ENCODE data around the gene SLIT1.

The SLIT1 gene

GRCh38 chr10:97132273-97132672, 53.5 kb downstream of the SLIT1 start:
- Histone ChIP-seq H3K4me1 (ENCODE audit: control insufficient read depth in 1 of 2, insufficient read depth in 2 of 2, low read length in 2 of 2) (no peaks in the 10 kb centered on the region), H3K36me3 (ENCODE audit: control insufficient read depth in 1 of 2, insufficient read depth in 2 of 2, low read length in 2 of 2) (no peaks in the 10 kb centered on the region), H3K9ac (ENCODE audit: low read depth in 1 of 2, low read length in 2 of 2) (no peak overlapping the region), H3K9me3 (ENCODE audit: control insufficient read depth in 1 of 2, low read length in 2 of 2) (no peaks in the 10 kb centered on the region), H3K4me3 (ENCODE audit: low read depth in 1 of 2, low read length in 2 of 2) (no peak overlapping the region), H3K27me3 (ENCODE audit: control insufficient read depth in 1 of 2, insufficient read depth in 2 of 2, low read length in 2 of 2) (peaks cover 0 to 2% of the 10 kb centered on the region in 2 donors), H3K27ac (ENCODE audit: low read depth, low read length) (no peak overlapping the region)

GRCh38 chr10:97131666-97132065, 54.1 kb downstream of the SLIT1 start:
- Histone ChIP-seq H3K9me3 (ENCODE audit: control insufficient read depth in 1 of 2, low read length in 2 of 2) (no peaks in the 10 kb centered on the region), H3K27ac (ENCODE audit: low read depth, low read length) (no peak overlapping the region), H3K27me3 (ENCODE audit: control insufficient read depth in 1 of 2, insufficient read depth in 2 of 2, low read length in 2 of 2) (peaks cover 0 to 2% of the 10 kb centered on the region in 2 donors), H3K36me3 (ENCODE audit: control insufficient read depth in 1 of 2, insufficient read depth in 2 of 2, low read length in 2 of 2) (no peaks in the 10 kb centered on the region), H3K9ac (ENCODE audit: low read depth in 1 of 2, low read length in 2 of 2) (no peak overlapping the region), H3K4me3 (ENCODE audit: low read depth in 1 of 2, low read length in 2 of 2) (no peak overlapping the region), H3K4me1 (ENCODE audit: control insufficient read depth in 1 of 2, insufficient read depth in 2 of 2, low read length in 2 of 2) (no peaks in the 10 kb centered on the region)

- Histone ChIP-seq H3K36me3 (ENCODE audit: control insufficient read depth in 1 of 2, insufficient read depth in 2 of 2, low read length in 2 of 2) (no peaks in the 10 kb centered on the region), H3K27me3 (ENCODE audit: control insufficient read depth in 1 of 2, insufficient read depth in 2 of 2, low read length in 2 of 2) (peaks cover 0 to 2% of the 10 kb centered on the region in 2 donors), H3K9me3 (ENCODE audit: control insufficient read depth in 1 of 2, low read length in 2 of 2) (no peaks in the 10 kb centered on the region), H3K4me3 (ENCODE audit: low read depth in 1 of 2, low read length in 2 of 2) (no peak overlapping the region), H3K9ac (ENCODE audit: low read depth in 1 of 2, low read length in 2 of 2) (no peak overlapping the region), H3K27ac (ENCODE audit: low read depth, low read length) (no peak overlapping the region), H3K4me1 (ENCODE audit: control insufficient read depth in 1 of 2, insufficient read depth in 2 of 2, low read length in 2 of 2) (no peaks in the 10 kb centered on the region)
Measured at GRCh38 chr10:97131181-97131628, 54.6 kb downstream of the SLIT1 start.

GRCh38 chr10:97129666-97130065, 56.1 kb downstream of the SLIT1 start:
- H3K27ac ChIP-seq (ENCODE audit: low read depth, low read length), result no peak overlapping the region
- no peaks in the 10 kb centered on the region for H3K9me3 ChIP-seq (ENCODE audit: control insufficient read depth in 1 of 2, low read length in 2 of 2)
- H3K4me3 ChIP-seq (ENCODE audit: low read depth in 1 of 2, low read length in 2 of 2), result no peak overlapping the region
- no peak overlapping the region for H3K9ac ChIP-seq (ENCODE audit: low read depth in 1 of 2, low read length in 2 of 2)
- H3K4me1 ChIP-seq (ENCODE audit: control insufficient read depth in 1 of 2, insufficient read depth in 2 of 2, low read length in 2 of 2), result no peaks in the 10 kb centered on the region
- H3K36me3 ChIP-seq (ENCODE audit: control insufficient read depth in 1 of 2, insufficient read depth in 2 of 2, low read length in 2 of 2), result no peaks in the 10 kb centered on the region
- H3K27me3 ChIP-seq (ENCODE audit: control insufficient read depth in 1 of 2, insufficient read depth in 2 of 2, low read length in 2 of 2), result peaks cover 0 to 2% of the 10 kb centered on the region in 2 donors

GRCh38 chr10:97128516-97129154, 57.1 kb downstream of the SLIT1 start:
- H3K36me3 ChIP-seq (ENCODE audit: control insufficient read depth in 1 of 2, insufficient read depth in 2 of 2, low read length in 2 of 2), result no peaks in the 10 kb centered on the region
- peaks cover 0 to 2% of the 10 kb centered on the region in 2 donors for H3K27me3 ChIP-seq (ENCODE audit: control insufficient read depth in 1 of 2, insufficient read depth in 2 of 2, low read length in 2 of 2)

GRCh38 chr10:97128039-97128492, 57.7 kb downstream of the SLIT1 start:
- Histone ChIP-seq H3K27ac (ENCODE audit: low read depth, low read length) (no peak overlapping the region), H3K27me3 (ENCODE audit: control insufficient read depth in 1 of 2, insufficient read depth in 2 of 2, low read length in 2 of 2) (peaks cover 0 to 2% of the 10 kb centered on the region in 2 donors), H3K9me3 (ENCODE audit: control insufficient read depth in 1 of 2, low read length in 2 of 2) (no peaks in the 10 kb centered on the region), H3K9ac (ENCODE audit: low read depth in 1 of 2, low read length in 2 of 2) (no peak overlapping the region), H3K4me1 (ENCODE audit: control insufficient read depth in 1 of 2, insufficient read depth in 2 of 2, low read length in 2 of 2) (no peaks in the 10 kb centered on the region), H3K36me3 (ENCODE audit: control insufficient read depth in 1 of 2, insufficient read depth in 2 of 2, low read length in 2 of 2) (no peaks in the 10 kb centered on the region), H3K4me3 (ENCODE audit: low read depth in 1 of 2, low read length in 2 of 2) (no peak overlapping the region)

More at GRCh38 chr10:97128516-97129154, 57.1 kb downstream of the SLIT1 start:
- no peak overlapping the region for H3K9ac ChIP-seq (ENCODE audit: low read depth in 1 of 2, low read length in 2 of 2)
- H3K9me3 ChIP-seq (ENCODE audit: control insufficient read depth in 1 of 2, low read length in 2 of 2), result no peaks in the 10 kb centered on the region
- no peak overlapping the region for H3K27ac ChIP-seq (ENCODE audit: low read depth, low read length)
- no peak overlapping the region for H3K4me3 ChIP-seq (ENCODE audit: low read depth in 1 of 2, low read length in 2 of 2)
- no peaks in the 10 kb centered on the region for H3K4me1 ChIP-seq (ENCODE audit: control insufficient read depth in 1 of 2, insufficient read depth in 2 of 2, low read length in 2 of 2)

GRCh38 chr10:97127509-97127908, 58.2 kb downstream of the SLIT1 start:
- Histone ChIP-seq H3K9me3 (ENCODE audit: control insufficient read depth in 1 of 2, low read length in 2 of 2) (no peaks in the 10 kb centered on the region), H3K4me1 (ENCODE audit: control insufficient read depth in 1 of 2, insufficient read depth in 2 of 2, low read length in 2 of 2) (no peaks in the 10 kb centered on the region), H3K27me3 (ENCODE audit: control insufficient read depth in 1 of 2, insufficient read depth in 2 of 2, low read length in 2 of 2) (peaks cover 0 to 2% of the 10 kb centered on the region in 2 donors), H3K4me3 (ENCODE audit: low read depth in 1 of 2, low read length in 2 of 2) (no peak overlapping the region), H3K36me3 (ENCODE audit: control insufficient read depth in 1 of 2, insufficient read depth in 2 of 2, low read length in 2 of 2) (no peaks in the 10 kb centered on the region), H3K27ac (ENCODE audit: low read depth, low read length) (no peak overlapping the region), H3K9ac (ENCODE audit: low read depth in 1 of 2, low read length in 2 of 2) (no peak overlapping the region)

GRCh38 chr10:97124211-97124610, 61.5 kb downstream of the SLIT1 start:
- no peaks in the 10 kb centered on the region for H3K9me3 ChIP-seq (ENCODE audit: control insufficient read depth in 1 of 2, low read length in 2 of 2)
- H3K36me3 ChIP-seq (ENCODE audit: control insufficient read depth in 1 of 2, insufficient read depth in 2 of 2, low read length in 2 of 2), result no peaks in the 10 kb centered on the region
- H3K4me3 ChIP-seq (ENCODE audit: low read depth in 1 of 2, low read length in 2 of 2), result no peak overlapping the region
- H3K4me1 ChIP-seq (ENCODE audit: control insufficient read depth in 1 of 2, insufficient read depth in 2 of 2, low read length in 2 of 2), result no peaks in the 10 kb centered on the region
- no peak overlapping the region for H3K27ac ChIP-seq (ENCODE audit: low read depth, low read length)
- no peaks in the 10 kb centered on the region for H3K27me3 ChIP-seq (ENCODE audit: control insufficient read depth in 1 of 2, insufficient read depth in 2 of 2, low read length in 2 of 2)
- H3K9ac ChIP-seq (ENCODE audit: low read depth in 1 of 2, low read length in 2 of 2), result no peak overlapping the region

- H3K27ac ChIP-seq (ENCODE audit: low read depth, low read length), result no peak overlapping the region
- no peak overlapping the region for H3K9ac ChIP-seq (ENCODE audit: low read depth in 1 of 2, low read length in 2 of 2)
- H3K36me3 ChIP-seq (ENCODE audit: control insufficient read depth in 1 of 2, insufficient read depth in 2 of 2, low read length in 2 of 2), result no peaks in the 10 kb centered on the region
- no peak overlapping the region for H3K4me3 ChIP-seq (ENCODE audit: low read depth in 1 of 2, low read length in 2 of 2)
- no peaks in the 10 kb centered on the region for H3K4me1 ChIP-seq (ENCODE audit: control insufficient read depth in 1 of 2, insufficient read depth in 2 of 2, low read length in 2 of 2)
- no peaks in the 10 kb centered on the region for H3K27me3 ChIP-seq (ENCODE audit: control insufficient read depth in 1 of 2, insufficient read depth in 2 of 2, low read length in 2 of 2)
- no peaks in the 10 kb centered on the region for H3K9me3 ChIP-seq (ENCODE audit: control insufficient read depth in 1 of 2, low read length in 2 of 2)
Measured at GRCh38 chr10:97123765-97124164, 62.0 kb downstream of the SLIT1 start.

- no peaks in the 10 kb centered on the region for H3K36me3 ChIP-seq (ENCODE audit: control insufficient read depth in 1 of 2, insufficient read depth in 2 of 2, low read length in 2 of 2)
- H3K27ac ChIP-seq (ENCODE audit: low read depth, low read length), result no peak overlapping the region
- no peak overlapping the region for H3K9ac ChIP-seq (ENCODE audit: low read depth in 1 of 2, low read length in 2 of 2)
- no peaks in the 10 kb centered on the region for H3K27me3 ChIP-seq (ENCODE audit: control insufficient read depth in 1 of 2, insufficient read depth in 2 of 2, low read length in 2 of 2)
- H3K4me1 ChIP-seq (ENCODE audit: control insufficient read depth in 1 of 2, insufficient read depth in 2 of 2, low read length in 2 of 2), result no peaks in the 10 kb centered on the region
- no peak overlapping the region for H3K4me3 ChIP-seq (ENCODE audit: low read depth in 1 of 2, low read length in 2 of 2)
- H3K9me3 ChIP-seq (ENCODE audit: control insufficient read depth in 1 of 2, low read length in 2 of 2), result no peaks in the 10 kb centered on the region
Measured at GRCh38 chr10:97121041-97121440, 64.7 kb downstream of the SLIT1 start.
